ENCODE data around the gene TMEM179.
"Not testable (repeated sequence)": the region's sequence is repeated elsewhere in the genome, so short reads cannot be mapped to it uniquely, and the experiment has no call there.

TMEM179 gene

GRCh38 chr14:104604458-104605449 is at the start of gene TMEM179:
TSS of gene TMEM179 (minus strand) at chr14:104604772. CDS start at chr14:104604741, 31 bp downstream.
- DNase-seq (ENCODE audit: low read depth) = no peak
- H3K4me3 ChIP-seq (ENCODE audit: low read depth, low read length) = no peak within 1 kb of the TSS
- no peak for TF ChIP-seq CTCF (IDR thresholded peaks at IDR 0.05; ENCODE audit: low read depth, low read length, missing control alignments)

- H3K4me3 ChIP-seq (ENCODE audit: low read depth, low read length) = no peak overlapping the region
- TF ChIP-seq CTCF (IDR thresholded peaks at IDR 0.05; ENCODE audit: low read depth, low read length, missing control alignments) = no peak
- DNase-seq (ENCODE audit: low read depth) = no peak
These were observed 49.5 kb upstream of the TMEM179 start for GRCh38 chr14:104654119-104654518.

- not testable (repeated sequence) for H3K4me3 ChIP-seq (ENCODE audit: low read depth, low read length); DNase-seq (ENCODE audit: low read depth)
These were observed 48.8 kb upstream of the TMEM179 start for GRCh38 chr14:104653130-104653920.

GRCh38 chr14:104652386-104652785 is 47.8 kb upstream of the TMEM179 start:
- no peak overlapping the region for H3K4me3 ChIP-seq (ENCODE audit: low read depth, low read length)
- TF ChIP-seq CTCF (IDR thresholded peaks at IDR 0.05; ENCODE audit: low read depth, low read length, missing control alignments) = no peak
- no peak for DNase-seq (ENCODE audit: low read depth)

- DNase-seq (ENCODE audit: low read depth) = no peak
- TF ChIP-seq CTCF (IDR thresholded peaks at IDR 0.05; ENCODE audit: low read depth, low read length, missing control alignments) = no peak
- H3K4me3 ChIP-seq (ENCODE audit: low read depth, low read length) = no peak overlapping the region
These were observed 47.3 kb upstream of the TMEM179 start for GRCh38 chr14:104651876-104652260.

- TF ChIP-seq CTCF (IDR thresholded peaks at IDR 0.05; ENCODE audit: low read depth, low read length, missing control alignments) = no peak
- H3K4me3 ChIP-seq (ENCODE audit: low read depth, low read length) = no peak overlapping the region
- DNase-seq (ENCODE audit: low read depth) = no peak
These were observed 46.7 kb upstream of the TMEM179 start for GRCh38 chr14:104650981-104651875.

Measured in GM12864 (cell line).